ENCODE measurements around the gene TBX1. TPM values are rescaled to one million over a fixed set of nuclear protein-coding genes. Genes with fewer than 3 reads are reported as not detected.

TBX1 gene
- total RNA-seq, 1 donor from 2014 or later = 3.4 TPM

- peaks cover 17% of the 10 kb centered on the region for H3K36me3 Mint-ChIP-seq
- no peaks in the 10 kb centered on the region for H3K9me3 Mint-ChIP-seq
- TF ChIP-seq CTCF (conservative IDR thresholded peaks at IDR 0.05) = no peak
- H3K4me3 Mint-ChIP-seq = peak overlapping the region; percentile 39
- no peak for DNase-seq (ENCODE audit: extremely low spot score, unreplicated experiment)
- no peak overlapping the region for H3K27ac Mint-ChIP-seq
- no peaks in the 10 kb centered on the region for H3K4me1 Mint-ChIP-seq (ENCODE audit: unreplicated experiment)
- H3K27me3 Mint-ChIP-seq = peaks cover 64% of the 10 kb centered on the region
Observed at GRCh38 chr22:19721330-19722177, 39.0 kb upstream of the TBX1 start.

GRCh38 chr22:19722178-19722981 is 38.2 kb upstream of the TBX1 start:
- TF ChIP-seq CTCF (conservative IDR thresholded peaks at IDR 0.05) = no peak
- DNase-seq (ENCODE audit: extremely low spot score, unreplicated experiment) = no peak
- no peak overlapping the region for H3K4me3 Mint-ChIP-seq
- H3K9me3 Mint-ChIP-seq = no peaks in the 10 kb centered on the region
- no peak overlapping the region for H3K27ac Mint-ChIP-seq
- peaks cover 72% of the 10 kb centered on the region for H3K27me3 Mint-ChIP-seq
- H3K4me1 Mint-ChIP-seq (ENCODE audit: unreplicated experiment) = no peaks in the 10 kb centered on the region
- peaks cover 17% of the 10 kb centered on the region for H3K36me3 Mint-ChIP-seq

- Mint-ChIP-seq H3K27ac (no peak overlapping the region), H3K36me3 (peaks cover 17% of the 10 kb centered on the region), H3K4me1 (ENCODE audit: unreplicated experiment) (no peaks in the 10 kb centered on the region), H3K9me3 (no peaks in the 10 kb centered on the region), H3K4me3 (peak overlapping the region; percentile 70), H3K27me3 (peaks cover 74% of the 10 kb centered on the region)
- no peak for TF ChIP-seq CTCF (conservative IDR thresholded peaks at IDR 0.05)
- no peak for DNase-seq (ENCODE audit: extremely low spot score, unreplicated experiment)
Observed at GRCh38 chr22:19722982-19723231, 37.7 kb upstream of the TBX1 start.

GRCh38 chr22:19723232-19723982 is 37.2 kb upstream of the TBX1 start, which contains the start of gene GP1BB:
TSS of gene GP1BB (plus strand) at chr22:19723539. CDS start at chr22:19723570, 31 bp downstream.
- H3K4me3 Mint-ChIP-seq = peak within 1 kb of the TSS; percentile 70
- H3K9me3 Mint-ChIP-seq = no peaks in the 10 kb centered on the region
- TF ChIP-seq CTCF (conservative IDR thresholded peaks at IDR 0.05) = peak; percentile 12
- H3K4me1 Mint-ChIP-seq (ENCODE audit: unreplicated experiment) = no peaks in the 10 kb centered on the region
- no peak for DNase-seq (ENCODE audit: extremely low spot score, unreplicated experiment)
- peaks cover 78% of the 10 kb centered on the region for H3K27me3 Mint-ChIP-seq
- no peak within 1 kb of the TSS for H3K27ac Mint-ChIP-seq
- H3K36me3 Mint-ChIP-seq = peaks cover 17% of the 10 kb centered on the region

GRCh38 chr22:19723983-19724827 is 36.4 kb upstream of the TBX1 start:
- Mint-ChIP-seq H3K9me3 (no peaks in the 10 kb centered on the region), H3K36me3 (peaks cover 17% of the 10 kb centered on the region), H3K4me3 (peak overlapping the region; percentile 71), H3K4me1 (ENCODE audit: unreplicated experiment) (no peaks in the 10 kb centered on the region), H3K27ac (no peak overlapping the region), H3K27me3 (peaks cover 84% of the 10 kb centered on the region)
- TF ChIP-seq CTCF (conservative IDR thresholded peaks at IDR 0.05) = peak; percentile 54
- DNase-seq (ENCODE audit: extremely low spot score, unreplicated experiment) = no peak
